Kidney (tissue), 14 donors: ENCODE measurements around the gene ITGB5. TPM values are rescaled to one million over a fixed set of nuclear protein-coding genes. Genes with fewer than 3 reads are reported as not detected.

Experiments used
- DNase-seq, 5 donors: peaks; one replicate each; pipeline ENCODE4 v3.0.0-alpha.2; 2013 to 2020
- FAIRE-seq: peaks from 2 replicates; lab custom pipeline; 2012; peaks lifted over from hg19 to GRCh38; lab: Jason Lieb, UNC
- H3K27ac ChIP-seq, 2 donors: one replicate each; pipeline ENCODE4 v1.7.0; 2013; ENCODE audit warnings: low read depth in 2 of 2, low read length in 2 of 2, inconsistent platforms in 1 of 2
- H3K27me3 ChIP-seq: one replicate; pipeline ENCODE4 v1.7.1; 2013; ENCODE audit warnings: low read length, inconsistent platforms; ENCODE audit not compliant: control insufficient read depth, insufficient read depth
- H3K36me3 ChIP-seq, 3 donors: one replicate each; pipeline versions ENCODE4 v1.7.0 to v1.7.1; 2013; ENCODE audit warnings: low read length in 3 of 3, control low read depth in 1 of 3, inconsistent platforms in 1 of 3; ENCODE audit not compliant: insufficient read depth in 3 of 3, control insufficient read depth in 2 of 3
- H3K4me1 ChIP-seq, 3 donors: one replicate each; pipeline versions ENCODE4 v1.7.0 to v1.7.1; 2013; ENCODE audit warnings: low read length in 3 of 3, inconsistent platforms in 1 of 3, low read depth in 1 of 3; ENCODE audit not compliant: control insufficient read depth in 2 of 3, insufficient read depth in 2 of 3
- H3K4me3 ChIP-seq, 3 donors: one replicate each; pipeline versions ENCODE4 v1.7.0 to v1.8.1; 2013; ENCODE audit warnings: low read length in 3 of 3, control low read depth in 1 of 3, inconsistent platforms in 1 of 3
- H3K9ac ChIP-seq, 3 donors: one replicate each; pipeline versions ENCODE4 v1.7.0 to v1.7.1; 2013; ENCODE audit warnings: low read length in 3 of 3, control low read depth in 1 of 3, inconsistent platforms in 1 of 3
- H3K9me3 ChIP-seq, 3 donors: one replicate each; pipeline versions ENCODE4 v1.7.0 to v1.7.1; 2013; ENCODE audit warnings: low read length in 3 of 3, control low read depth in 1 of 3, inconsistent platforms in 1 of 3; ENCODE audit not compliant: control insufficient read depth in 2 of 3, insufficient read depth in 1 of 3
- CTCF ChIP-seq: IDR thresholded peaks from 3 replicates; pipeline ENCODE4 v1.5.1; 2012; ENCODE audit warnings: mild to moderate bottlenecking, moderate library complexity, borderline replicate concordance; ENCODE audit not compliant: insufficient read depth; ENCODE audit errors: extremely low read depth
- intact Hi-C: fragments of 100-400 bp; cut with DNase I; formaldehyde crosslinking; loops from one replicate; pipeline ENCODE4 v1.11.1; 2022
- polyA plus RNA-seq: library from polyadenylated mRNA; stranded (reverse); fragments of 350-450 nt; fragmentation: Illumina TruSeq; extraction: RNeasy Lipid Tissue Mini Kit (QIAGEN cat#74804); gene quantifications from one replicate; pipeline ENCODE4 v1.2.3, GENCODE V29; 2014; ENCODE audit warnings: low read depth, low replicate concordance; ENCODE audit not compliant: insufficient read depth
- total RNA-seq: library from RNA; stranded (reverse); fragmentation: NEBNext Ultra II Directional; extraction: Animal tissue kit (Norgen Biotek cat#: 25700); gene quantifications from one replicate; pipeline ENCODE4 v1.2.1, GENCODE V29; 2021
- donor health status: control.
- donor health status: control.
- donor health status: control.
- donor health status: control.
- donor health status: control.
- donor health status: DM: yes; HTN: yes; CAD: no.
- donor health status: Normal renal cell carcinoma (clear cell type).

Gene ITGB5
- total and polyA plus RNA-seq, 2 donors from 2014 or later: 115 TPM

DNA sequence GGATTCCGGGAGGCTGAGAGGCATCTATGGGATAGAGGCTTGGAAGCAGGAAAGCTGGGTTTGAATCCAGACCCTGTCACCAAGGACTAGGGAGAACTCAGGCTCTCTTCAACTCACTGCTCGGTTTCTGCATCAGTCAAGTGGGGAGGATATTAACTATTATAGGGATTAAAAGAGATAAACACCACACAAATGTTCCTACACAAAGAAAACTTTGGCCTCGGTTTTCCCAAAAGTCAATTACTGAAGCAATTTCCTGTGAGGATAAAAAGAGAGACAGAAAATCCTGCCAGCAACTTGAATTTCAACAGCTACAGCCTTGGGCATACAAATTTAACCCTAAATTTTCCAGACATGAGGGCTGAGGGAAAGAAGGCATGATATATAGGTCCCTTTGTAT lies 36.0 kb downstream of the ITGB5 start:
- Histone ChIP-seq H3K27ac (no peak overlapping the region), H3K9ac (no peak overlapping the region), H3K9me3 (no peaks in the 10 kb centered on the region), H3K27me3 (no peaks in the 10 kb centered on the region), H3K4me1 (no peaks in the 10 kb centered on the region), H3K36me3 (peaks cover 0 to 30% (median 8%) of the 10 kb centered on the region in 3 donors), H3K4me3 (no peak overlapping the region)
- intact Hi-C loops: no loop called here
- DNase-seq: no peak
- FAIRE-seq: no peak
- TF ChIP-seq CTCF: no peak

DNA sequence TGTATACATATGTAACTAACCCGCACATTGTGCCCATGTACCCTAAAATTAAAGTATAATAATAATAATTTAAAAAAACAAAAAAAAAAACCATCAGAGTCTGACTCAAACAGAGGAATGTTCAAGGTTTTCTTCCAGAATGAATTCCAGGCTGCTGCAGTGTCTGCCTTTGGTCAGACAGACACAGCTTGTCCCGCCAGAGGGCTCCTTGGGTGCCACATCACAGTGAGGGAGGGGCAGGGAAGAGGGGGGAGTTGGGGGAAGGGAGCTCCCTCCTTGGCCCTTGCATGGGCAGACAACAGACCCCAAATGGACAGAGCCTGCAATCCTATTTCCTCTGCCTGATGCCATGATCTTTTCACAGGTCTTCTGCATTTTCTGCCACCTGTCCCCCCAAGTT lies 36.5 kb downstream of the ITGB5 start:
- FAIRE-seq (no peak), DNase-seq (no peak)
- intact Hi-C loops: no loop called here
- no peak overlapping the region for H3K4me3 ChIP-seq
- H3K9ac ChIP-seq: no peak overlapping the region
- no peaks in the 10 kb centered on the region for H3K9me3 ChIP-seq
- H3K27me3 ChIP-seq: no peaks in the 10 kb centered on the region
- H3K36me3 ChIP-seq: peaks cover 0 to 25% (median 8%) of the 10 kb centered on the region in 3 donors
- no peak for TF ChIP-seq CTCF
- H3K27ac ChIP-seq: no peak overlapping the region
- H3K4me1 ChIP-seq: no peaks in the 10 kb centered on the region

- TF ChIP-seq CTCF: no peak
- Histone ChIP-seq H3K27me3 (no peaks in the 10 kb centered on the region), H3K36me3 (peaks cover 0 to 21% (median 10%) of the 10 kb centered on the region in 3 donors), H3K9ac (no peak overlapping the region), H3K9me3 (no peaks in the 10 kb centered on the region), H3K4me3 (no peak overlapping the region), H3K4me1 (peaks cover 0 to 3% (median 0%) of the 10 kb centered on the region in 3 donors), H3K27ac (no peak overlapping the region)
- FAIRE-seq (no peak), DNase-seq (no peak)
- intact Hi-C loops: no loop called here
Measured at GRCh38 chr3:124850212-124850611, 37.0 kb downstream of the ITGB5 start.

DNA sequence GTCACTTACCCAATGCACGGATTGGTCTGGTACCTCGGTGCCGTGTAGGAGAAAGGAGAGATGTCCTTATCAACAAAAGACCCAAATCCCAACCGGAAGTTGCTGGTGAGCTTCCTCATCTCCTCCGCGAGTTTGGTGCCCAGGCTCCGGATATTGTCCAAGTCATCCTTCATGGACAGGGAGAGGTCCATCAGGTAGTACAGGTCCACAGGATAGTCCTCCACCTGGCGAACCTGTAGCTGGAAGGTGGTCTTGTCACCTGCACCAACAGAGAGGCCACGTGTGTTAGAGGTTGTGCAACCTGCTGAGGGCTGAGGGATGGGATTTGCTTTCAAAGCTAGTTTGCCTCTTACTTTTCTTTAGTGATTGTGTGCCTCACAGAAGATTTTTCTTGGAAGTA lies 38.9 kb downstream of the ITGB5 start:
- TF ChIP-seq CTCF: no peak
- intact Hi-C loops: no loop called here
- H3K36me3 ChIP-seq: peaks cover 0 to 16% (median 10%) of the 10 kb centered on the region in 3 donors
- no peak overlapping the region for H3K4me3 ChIP-seq
- H3K27me3 ChIP-seq: no peaks in the 10 kb centered on the region
- no peak for DNase-seq
- H3K4me1 ChIP-seq: peaks cover 0 to 6% (median 2%) of the 10 kb centered on the region in 3 donors
- H3K27ac ChIP-seq: no peak overlapping the region
- no peak for FAIRE-seq
- H3K9ac ChIP-seq: no peak overlapping the region
- H3K9me3 ChIP-seq: no peaks in the 10 kb centered on the region
